HG02884 (cell line): Measurements from ENCODE around the gene CKS2.

ENCODE experiments used
- ATAC-seq: cut with Tn5 transposase; IDR thresholded peaks from one replicate; pipeline ENCODE4 v1.9.1; 2021; ENCODE audit warnings: mild to moderate bottlenecking, moderate library complexity; ENCODE audit not compliant: unreplicated experiment

The CKS2 gene

GRCh38 chr9:89346696-89347095, 35.7 kb downstream of the CKS2 start:
- ATAC-seq = no peak

GRCh38 chr9:89347651-89348050, 36.7 kb downstream of the CKS2 start:
- ATAC-seq = no peak

- ATAC-seq = no peak
These were observed 38.6 kb downstream of the CKS2 start for GRCh38 chr9:89349607-89350006.

GRCh38 chr9:89350988-89351557, 40.1 kb downstream of the CKS2 start:
- ATAC-seq = no peak

GRCh38 chr9:89351584-89352300, 40.7 kb downstream of the CKS2 start:
- ATAC-seq = no peak

- no peak for ATAC-seq
These were observed 41.5 kb downstream of the CKS2 start for GRCh38 chr9:89352451-89352850.

- no peak for ATAC-seq
These were observed 42.1 kb downstream of the CKS2 start for GRCh38 chr9:89352874-89353649.

- ATAC-seq = no peak
These were observed 43.0 kb downstream of the CKS2 start for GRCh38 chr9:89353989-89354388.

- no peak for ATAC-seq
These were observed 43.5 kb downstream of the CKS2 start for GRCh38 chr9:89354471-89354870.

- ATAC-seq = no peak
These were observed 45.8 kb downstream of the CKS2 start for GRCh38 chr9:89356782-89357181.

- ATAC-seq = no peak
These were observed 46.6 kb downstream of the CKS2 start for GRCh38 chr9:89357331-89358197.

GRCh38 chr9:89358376-89358916, 47.5 kb downstream of the CKS2 start:
- no peak for ATAC-seq

- no peak for ATAC-seq
These were observed 48.0 kb downstream of the CKS2 start for GRCh38 chr9:89358985-89359384.

GRCh38 chr9:89359751-89360261, 48.8 kb downstream of the CKS2 start:
- ATAC-seq = no peak

- ATAC-seq = no peak
These were observed 49.5 kb downstream of the CKS2 start for GRCh38 chr9:89360465-89360864.

- no peak for ATAC-seq
These were observed 50.0 kb downstream of the CKS2 start for GRCh38 chr9:89361031-89361430.

GRCh38 chr9:89361816-89362646, 51.0 kb downstream of the CKS2 start:
- ATAC-seq = no peak

GRCh38 chr9:89362647-89363310, 51.8 kb downstream of the CKS2 start:
- ATAC-seq = no peak

- no peak for ATAC-seq
These were observed 52.3 kb downstream of the CKS2 start for GRCh38 chr9:89363311-89363670.
